Endothelial cell of umbilical vein (primary cell): ENCODE results near the gene ETV6. TPM values are rescaled to one million over a fixed set of nuclear protein-coding genes. Genes with fewer than 3 reads are reported as not detected.

Experiments
- BruUV-seq: library from RNA; stranded (reverse); fragments of 400-500 nt; replicated peaks from 2 replicates; lab custom pipeline; 2021; lab: Mats Ljungman, UMichigan
- CTCF ChIA-PET: fragments of 300-600, 350-600 bp; sonication (Branson Sonifier 250); formaldehyde crosslinking; loops from one replicate; lab custom pipeline; 2021; ENCODE audit warnings: antibody characterized with exemption, inconsistent platforms; lab: Charles Lee
- POLR2A ChIA-PET: fragments of 300-600, 350-600 bp; sonication (Branson Sonifier 250); formaldehyde crosslinking; loops from one replicate; lab custom pipeline; 2021; ENCODE audit warnings: antibody characterized with exemption, inconsistent platforms; lab: Charles Lee
- DNase-seq: peaks from one replicate; pipeline ENCODE4 v3.0.0-alpha.2; 2011; ENCODE audit warnings: low read depth, low spot score
- FAIRE-seq: peaks from 2 replicates; lab custom pipeline; 2011; peaks lifted over from hg19 to GRCh38; lab: Jason Lieb, UNC
- H2AFZ ChIP-seq: 2 replicates; pipeline ENCODE4 v1.6.0; 2012; ENCODE audit warnings: low read depth, low read length, control low read depth, inconsistent platforms
- H3K27ac ChIP-seq: 2 replicates; pipeline ENCODE4 v1.5.1; 2011; ENCODE audit warnings: low read depth, mild to moderate bottlenecking, control low read depth, low read length, moderate library complexity; ENCODE audit not compliant: insufficient read depth
- H3K27me3 ChIP-seq, 2 experiments: 2 replicates each; pipeline versions ENCODE4 v1.6.0 to v1.6.1; 2011; ENCODE audit warnings: low read length in 2 of 2, mixed read lengths in 1 of 2; ENCODE audit not compliant: control insufficient read depth in 2 of 2, insufficient read depth in 2 of 2
- H3K36me3 ChIP-seq, 2 experiments: 2 replicates in 1 of 2; 3 replicates in 1 of 2; pipeline ENCODE4 v1.5.1; 2011; ENCODE audit warnings: low read length in 2 of 2, mild to moderate bottlenecking in 1 of 2, moderate library complexity in 1 of 2; ENCODE audit not compliant: control insufficient read depth in 2 of 2, insufficient read depth in 2 of 2; ENCODE audit errors: extremely low read depth in 1 of 2
- H3K4me1 ChIP-seq: 3 replicates; pipeline ENCODE4 v1.5.1; 2011; ENCODE audit warnings: mild to moderate bottlenecking, low read length; ENCODE audit not compliant: control insufficient read depth, insufficient read depth; ENCODE audit errors: extremely low read depth
- H3K4me2 ChIP-seq: 2 replicates; pipeline ENCODE4 v1.6.1; 2011; ENCODE audit warnings: low read length, control low read depth, mixed read lengths; ENCODE audit not compliant: insufficient read depth
- H3K4me3 ChIP-seq, 3 experiments: fragments of 200-600 bp in 1 of 3; sonication (generic), shearing (Covaris generic) in 1 of 3; replicated peaks in 1 of 3; 2 replicates each; pipeline ENCODE4 v1.5.1; 2011 to 2016; ENCODE audit warnings: control low read depth in 3 of 3, low read length in 3 of 3, mild to moderate bottlenecking in 2 of 3, inconsistent platforms in 1 of 3, low read depth in 1 of 3, moderate library complexity in 1 of 3; ENCODE audit not compliant: insufficient read depth in 1 of 3
- H3K79me2 ChIP-seq: 2 replicates; pipeline ENCODE4 v1.6.0; 2012; ENCODE audit warnings: low read length, inconsistent platforms; ENCODE audit not compliant: control insufficient read depth, insufficient read depth
- H3K9ac ChIP-seq: replicated peaks from 2 replicates; pipeline ENCODE3; 2011; ENCODE audit warnings: low read length, control low read depth; ENCODE audit not compliant: insufficient read depth; ENCODE audit errors: extremely low read depth
- H3K9me1 ChIP-seq: replicated peaks from 3 replicates; pipeline ENCODE4 v1.6.0; 2011; ENCODE audit warnings: mild to moderate bottlenecking, low read length; ENCODE audit not compliant: control insufficient read depth, insufficient read depth; ENCODE audit errors: extremely low read depth
- H3K9me3 ChIP-seq: replicated peaks from 2 replicates; pipeline ENCODE4 v1.5.1; 2012; ENCODE audit warnings: low read length, inconsistent platforms; ENCODE audit not compliant: control insufficient read depth, insufficient read depth
- H4K20me1 ChIP-seq: replicated peaks from 2 replicates; pipeline ENCODE3; 2011; ENCODE audit warnings: mild to moderate bottlenecking, low read length; ENCODE audit not compliant: control insufficient read depth, insufficient read depth; ENCODE audit errors: extremely low read depth
- CTCF ChIP-seq, 2 donors: IDR thresholded peaks; 1 replicate in 1 of 2; 2 replicates in 1 of 2; pipeline ENCODE4 v1.5.1; 2011; ENCODE audit warnings: low read length in 2 of 2, mild to moderate bottlenecking in 2 of 2, moderate library complexity in 2 of 2, control low read depth in 1 of 2, inconsistent platforms in 1 of 2, low read depth in 1 of 2; ENCODE audit not compliant: insufficient read depth in 1 of 2; ENCODE audit errors: extremely low read depth in 1 of 2
- EZH2 ChIP-seq: IDR thresholded peaks from 2 replicates; pipeline ENCODE4 v1.6.1; 2012; ENCODE audit warnings: borderline replicate concordance, low read depth, mild to moderate bottlenecking, moderate library complexity, low read length, inconsistent platforms; ENCODE audit not compliant: severe bottlenecking
- FOS ChIP-seq: IDR thresholded peaks from 2 replicates; pipeline ENCODE4 v1.6.1; 2011; ENCODE audit warnings: mild to moderate bottlenecking, low read length, moderate library complexity, borderline replicate concordance; ENCODE audit not compliant: insufficient read depth
- GATA2 ChIP-seq: IDR thresholded peaks from 2 replicates; pipeline ENCODE4 v1.7.0; 2011; ENCODE audit warnings: low read depth, mild to moderate bottlenecking, moderate library complexity, mixed read lengths, low read length; ENCODE audit not compliant: insufficient read length, insufficient read depth
- JUN ChIP-seq: IDR thresholded peaks from 2 replicates; pipeline ENCODE4 v1.6.1; 2011; ENCODE audit warnings: borderline replicate concordance, low read depth; ENCODE audit not compliant: insufficient read length, insufficient read depth
- MYC ChIP-seq: IDR thresholded peaks from one replicate; pipeline ENCODE4 v1.6.1; 2011; ENCODE audit warnings: mild to moderate bottlenecking, low read depth, low read length
- POLR2A ChIP-seq: IDR thresholded peaks from 2 replicates; pipeline ENCODE4 v1.6.1; 2012; ENCODE audit warnings: low read depth, mild to moderate bottlenecking, control low read depth, low read length
- dilution Hi-C: fragments of 300-500 bp; cut with MboI; formaldehyde crosslinking; loops from one replicate; pipeline ENCODE4 v1.15.0; 2019; ENCODE audit warnings: low sequenced_read_pairs; ENCODE audit not compliant: extremely low pct_ligation_motif_present
- intact Hi-C: fragments of 100-400 bp; cut with micrococcal nuclease; formaldehyde crosslinking; loops from one replicate; pipeline ENCODE4 v1.10.0; 2022
- polyA plus RNA-seq, 4 experiments: library from polyadenylated mRNA; depleted of rRNA in 3 of 4; stranded (reverse) in 3 of 4; unstranded in 1 of 4; fragments of >200 nt; gene quantifications; 2 replicates each; pipeline versions ENCODE4 v1.2.1 to v1.2.3, GENCODE V29; 2011 to 2012; ENCODE audit warnings: missing spikeins in 1 of 4
- total RNA-seq: library from RNA; stranded (reverse); gene quantifications from 2 replicates; pipeline ENCODE4 v1.2.3, GENCODE V29; 2021

The ETV6 gene
- total and polyA plus RNA-seq, 2 donors (not counting 3 experiments of a cell fraction or from before 2014, with no cell fraction given) = 15.9 to 57.1 TPM

- H3K27ac ChIP-seq = no peak overlapping the region
- BruUV-seq = no TSS peak
- intact Hi-C loops = no loop called here
- ChIA-PET CTCF (interaction anchor here (1.4 kb wide), 1 partner anchor 17 kb away, joined by 3 read pairs; no protein-coding TSS in a partner anchor), POLR2A (interaction anchor here (0.6 kb wide), 1 partner anchor 460 kb away, joined by 3 read pairs; no protein-coding TSS in a partner anchor)
- peaks cover 15% of the 10 kb centered on the region for H3K4me1 ChIP-seq
- no peaks in the 10 kb centered on the region for H3K9me1 ChIP-seq
- FAIRE-seq = no peak
- peaks cover 1% of the 10 kb centered on the region for H3K79me2 ChIP-seq
- H3K9ac ChIP-seq = no peak overlapping the region
- H3K9me3 ChIP-seq = no peaks in the 10 kb centered on the region
- TF ChIP-seq JUN = no peak
- TF ChIP-seq MYC = no peak
- no peak for TF ChIP-seq FOS
- no peak for TF ChIP-seq POLR2A
- TF ChIP-seq CTCF (IDR thresholded peaks at IDR 0.05; ENCODE audit: extremely low read depth in 1 of 2, insufficient read depth in 1 of 2, low read depth in 1 of 2, low read length in 2 of 2) = no peak
- no peak for TF ChIP-seq GATA2
- TF ChIP-seq EZH2 = no peak
- no peak overlapping the region for H2AFZ ChIP-seq
- H3K4me3 ChIP-seq = no peak overlapping the region
- dilution Hi-C loops = no loop called here
- no peaks in the 10 kb centered on the region for H3K27me3 ChIP-seq
- H3K36me3 ChIP-seq = peaks cover 3 to 9% of the 10 kb centered on the region in 2 experiments
- DNase-seq = no peak
- no peaks in the 10 kb centered on the region for H4K20me1 ChIP-seq
- no peak overlapping the region for H3K4me2 ChIP-seq
Measured at GRCh38 chr12:11829764-11830194, 180.3 kb downstream of the ETV6 start.
